HEK293T (cell line): ENCODE measurements around the gene NAA25.
A peak's percentile ranks its signal among the peaks of the same experiment; 100 is the strongest.

Experiments
- CTCF ChIA-PET: fragments of 350-600 bp; formaldehyde crosslinking; extraction: SDS; loops from one replicate; lab custom pipeline; 2021; ENCODE audit warnings: antibody characterized with exemption, inconsistent platforms; lab: Yijun Ruan, JAX
- POLR2A ChIA-PET: fragments of 350-600 bp; formaldehyde crosslinking; extraction: SDS; loops from one replicate; lab custom pipeline; 2020; ENCODE audit warnings: antibody characterized with exemption, inconsistent platforms; lab: Yijun Ruan, JAX
- DNase-seq: peaks from one replicate; pipeline ENCODE4 v3.0.0; 2012; ENCODE audit warnings: mixed read lengths; ENCODE audit errors: extremely low spot score
- ARNT ChIP-seq: fragments of 450-650 bp; IDR thresholded peaks from 2 replicates; pipeline ENCODE4 v1.6.1; 2017; ENCODE audit warnings: mild to moderate bottlenecking
- BHLHE40 ChIP-seq: fragments of 450-650 bp; IDR thresholded peaks from 2 replicates; pipeline ENCODE4 v1.6.1; 2016; ENCODE audit warnings: mild to moderate bottlenecking, moderate library complexity, borderline replicate concordance
- CTBP1 ChIP-seq: fragments of 450-650 bp; IDR thresholded peaks from 2 replicates; pipeline ENCODE4 v1.6.1; 2016; ENCODE audit warnings: borderline replicate concordance
- ELF4 ChIP-seq: fragments of 450-650 bp; IDR thresholded peaks from 2 replicates; pipeline ENCODE4 v1.6.1; 2017; ENCODE audit warnings: antibody characterized with exemption
- FOXA1 ChIP-seq: fragments of 450-650 bp; IDR thresholded peaks from 2 replicates; pipeline ENCODE4 v1.6.1; 2016; ENCODE audit warnings: mild to moderate bottlenecking
- FOXK2 ChIP-seq: fragments of 450-650 bp; IDR thresholded peaks from 2 replicates; pipeline ENCODE4 v1.6.1; 2016; ENCODE audit warnings: mild to moderate bottlenecking
- FOXM1 ChIP-seq: fragments of 450-650 bp; IDR thresholded peaks from 2 replicates; pipeline ENCODE4 v1.6.1; 2017; ENCODE audit warnings: mild to moderate bottlenecking, borderline replicate concordance
- HDGF ChIP-seq: fragments of 450-650 bp; IDR thresholded peaks from 2 replicates; pipeline ENCODE4 v1.6.1; 2017; ENCODE audit warnings: antibody characterized with exemption, borderline replicate concordance
- L3MBTL2 ChIP-seq: fragments of 450-650 bp; conservative IDR thresholded peaks from 2 replicates; pipeline ENCODE4 v1.6.1; 2016; ENCODE audit warnings: mild to moderate bottlenecking
- LEF1 ChIP-seq: fragments of 450-650 bp; IDR thresholded peaks from 2 replicates; pipeline ENCODE4 v1.6.1; 2017; ENCODE audit warnings: mild to moderate bottlenecking, borderline replicate concordance
- NFRKB ChIP-seq: fragments of 450-650 bp; IDR thresholded peaks from 2 replicates; pipeline ENCODE4 v1.6.1; 2016; ENCODE audit warnings: mild to moderate bottlenecking, moderate library complexity
- SP1 ChIP-seq: fragments of 450-650 bp; IDR thresholded peaks from 2 replicates; pipeline ENCODE4 v1.6.1; 2017
- SUZ12 ChIP-seq: fragments of 450-650 bp; IDR thresholded peaks from 2 replicates; pipeline ENCODE4 v1.6.1; 2016; ENCODE audit warnings: mild to moderate bottlenecking
- TARDBP ChIP-seq: fragments of 450-650 bp; IDR thresholded peaks from 2 replicates; pipeline ENCODE4 v1.6.1; 2016
- ZNF384 ChIP-seq: fragments of 450-650 bp; IDR thresholded peaks from 2 replicates; pipeline ENCODE4 v1.6.1; 2016
- TF ChIP-seq, protein P1 (sequence below): fragments of 450-650 bp; IDR thresholded peaks from 2 replicates; pipeline ENCODE4 v1.6.1; 2016

Gene NAA25

DNA sequence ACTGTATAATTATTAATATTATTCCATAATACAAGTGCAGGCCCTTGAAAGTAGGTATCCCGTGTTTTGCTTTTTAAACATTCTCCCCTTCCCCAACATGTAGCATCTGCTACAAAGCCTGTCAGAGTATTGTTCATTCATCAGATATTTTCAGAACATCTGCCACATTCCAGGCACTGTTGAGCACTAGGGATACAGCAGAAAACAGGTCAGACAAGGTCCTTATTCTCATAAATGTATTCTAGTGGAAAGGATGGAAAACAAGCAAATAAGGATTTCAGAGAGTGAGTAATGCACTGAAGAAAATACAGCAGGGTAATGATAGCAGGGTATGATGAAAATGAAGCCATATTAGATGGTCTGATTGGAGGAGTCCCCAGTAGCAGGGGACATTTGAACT is 91.5 kb downstream of the NAA25 start:
- ChIA-PET POLR2A (no interaction called here), CTCF (no interaction called here)
- DNase-seq, result no peak
- TF ChIP-seq L3MBTL2, result no peak
- TF ChIP-seq ZNF384, result no peak
- no peak for TF ChIP-seq SUZ12
- TF ChIP-seq ELF4, result no peak
- TF ChIP-seq FOXM1, result no peak
- TF ChIP-seq, protein P1, sequence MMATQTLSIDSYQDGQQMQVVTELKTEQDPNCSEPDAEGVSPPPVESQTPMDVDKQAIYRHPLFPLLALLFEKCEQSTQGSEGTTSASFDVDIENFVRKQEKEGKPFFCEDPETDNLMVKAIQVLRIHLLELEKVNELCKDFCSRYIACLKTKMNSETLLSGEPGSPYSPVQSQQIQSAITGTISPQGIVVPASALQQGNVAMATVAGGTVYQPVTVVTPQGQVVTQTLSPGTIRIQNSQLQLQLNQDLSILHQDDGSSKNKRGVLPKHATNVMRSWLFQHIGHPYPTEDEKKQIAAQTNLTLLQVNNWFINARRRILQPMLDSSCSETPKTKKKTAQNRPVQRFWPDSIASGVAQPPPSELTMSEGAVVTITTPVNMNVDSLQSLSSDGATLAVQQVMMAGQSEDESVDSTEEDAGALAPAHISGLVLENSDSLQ, result no peak
- TF ChIP-seq BHLHE40, result no peak
- TF ChIP-seq ARNT, result no peak

DNA sequence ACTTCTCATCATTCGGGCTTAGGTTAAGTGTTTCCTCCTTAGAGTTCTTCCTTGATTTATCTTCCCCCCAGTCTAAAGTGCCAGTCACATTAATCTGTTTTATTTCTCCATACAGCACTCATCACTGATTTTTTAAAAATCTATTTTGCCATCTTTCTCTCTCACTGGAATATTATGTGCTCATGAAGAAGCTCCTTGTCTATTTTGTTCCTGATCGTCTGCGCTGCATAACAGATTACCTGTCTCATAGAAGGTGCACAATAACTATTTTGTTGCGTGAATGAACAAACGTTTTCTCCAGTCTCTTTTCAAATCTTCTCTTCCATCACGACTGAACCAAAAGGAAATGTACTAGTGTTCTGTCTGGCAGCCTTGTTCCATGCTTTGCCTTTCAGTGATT is 92.6 kb downstream of the NAA25 start:
- no peak for DNase-seq
- CTCF ChIA-PET, result no interaction called here
- TF ChIP-seq ARNT (no peak), LEF1 (no peak), SUZ12 (no peak), L3MBTL2 (no peak), FOXA1 (no peak), HDGF (no peak), BHLHE40 (no peak), FOXK2 (no peak), ZNF384 (no peak), FOXM1 (no peak), ELF4 (no peak), SP1 (no peak), TARDBP (no peak), CTBP1 (no peak), NFRKB (no peak)
- TF ChIP-seq, protein P1, result no peak
- POLR2A ChIA-PET, result no interaction called here

DNA sequence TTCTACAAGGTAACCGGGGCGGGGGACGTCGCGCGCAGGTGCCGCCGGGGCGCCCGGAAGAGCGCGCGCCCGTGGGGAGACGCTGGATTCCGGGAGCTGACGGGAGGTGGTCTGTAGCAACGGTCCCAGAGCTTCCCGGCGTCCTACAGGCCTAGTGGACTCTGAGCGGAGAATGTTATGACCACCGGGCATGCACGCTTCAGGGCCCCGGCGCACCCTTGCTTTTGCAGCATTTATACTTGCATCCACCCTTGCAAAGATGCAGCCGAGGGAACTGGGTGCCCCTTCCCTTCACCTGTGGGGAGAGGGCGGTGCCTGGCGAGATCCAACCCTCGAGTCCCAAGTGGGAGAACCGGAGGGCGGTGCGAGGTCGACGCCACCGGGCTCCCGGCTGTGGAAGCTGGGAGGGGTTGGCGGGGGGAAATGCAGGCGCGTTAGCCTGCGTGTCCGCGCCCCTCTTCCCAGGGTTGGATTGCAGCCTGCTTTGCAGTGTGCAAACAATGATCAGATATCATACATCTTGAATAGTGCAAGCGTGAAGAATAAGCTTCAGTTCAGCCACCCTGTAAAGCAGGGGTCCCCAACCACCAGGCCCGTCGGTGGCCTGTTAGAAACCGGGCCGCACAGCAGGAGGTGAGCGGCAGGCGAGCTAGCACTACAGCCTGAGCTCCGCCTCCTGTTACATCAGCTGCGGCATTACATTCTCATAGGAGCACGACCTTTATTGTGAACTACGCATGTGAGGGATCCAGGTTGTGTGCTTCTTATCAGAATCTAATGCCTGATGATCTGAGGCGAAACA is 94.8 kb downstream of the NAA25 start:
- DNase-seq, result peak; percentile 40
- no peak for TF ChIP-seq NFRKB
- TF ChIP-seq ARNT, result no peak
- no peak for TF ChIP-seq ZNF384
- no peak for TF ChIP-seq CTBP1
- no peak for TF ChIP-seq SUZ12
- TF ChIP-seq L3MBTL2, result peak; percentile 48; the same call in 1 of the 2 replicates
- POLR2A ChIA-PET, result interaction anchor here (0.6 to 3.2 kb wide), 17 partner anchors 8 to 1165 kb away, joined by 3 to 26 read pairs (median 4); partner anchors contain the start of genes NAA25 and TRAFD1
- CTCF ChIA-PET, result interaction anchor here (1.1 kb wide), 1 partner anchor 39 kb away, joined by 3 read pairs; no protein-coding TSS in a partner anchor

DNA sequence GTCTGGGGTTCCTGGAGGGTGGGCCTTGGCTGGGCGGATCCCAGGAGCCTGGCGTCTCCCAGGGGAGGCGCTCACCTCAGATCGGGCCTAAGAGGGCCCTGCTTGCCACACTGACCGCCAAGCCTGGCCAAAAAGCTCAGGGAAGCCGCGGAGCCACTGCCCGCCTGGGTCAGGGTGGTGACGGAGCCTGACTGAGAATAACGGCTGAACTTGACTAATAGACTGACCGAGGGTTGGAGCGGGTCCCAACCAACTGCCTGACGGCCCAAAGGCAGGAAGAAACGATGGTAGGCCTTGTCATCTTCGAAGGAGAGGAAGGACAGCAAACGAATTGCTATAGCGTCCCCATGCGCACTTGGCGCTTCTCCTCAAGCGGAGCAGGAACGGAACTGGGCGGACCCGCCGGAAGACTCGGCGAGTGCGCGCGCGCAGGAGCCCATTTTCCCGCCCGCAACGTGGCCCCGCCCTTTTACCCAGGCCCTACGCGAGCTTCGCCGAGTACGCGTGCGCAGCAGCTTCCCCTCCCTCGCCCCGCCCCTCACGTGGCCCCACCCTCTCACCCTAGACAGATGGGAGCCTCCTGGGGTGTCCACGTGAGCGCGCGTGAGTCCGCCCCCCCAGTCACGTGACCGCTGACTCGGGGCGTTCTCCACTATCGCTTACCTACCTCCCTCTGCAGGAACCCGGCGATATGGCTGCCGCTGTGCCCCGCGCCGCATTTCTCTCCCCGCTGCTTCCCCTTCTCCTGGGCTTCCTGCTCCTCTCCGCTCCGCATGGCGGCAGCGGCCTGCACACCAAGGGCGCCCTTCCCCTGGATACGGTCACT is 95.6 kb downstream of the NAA25 start, which contains the start of the genes ERP29 and TMEM116:
Gene ERP29, plus strand, starts transcription at position 652 of the 826 bp plus-strand sequence. Its CDS starts 40 bp downstream, at position 692.
Gene TMEM116, minus strand, starts transcription at position 391 of the 826 bp plus-strand sequence. CDS start 7,895 bp downstream, outside the sequence.
- DNase-seq, result peak; percentile 99
- POLR2A ChIA-PET, result interaction anchor here (0.6 to 3.2 kb wide), 13 partner anchors 9 to 1165 kb away, joined by 3 to 26 read pairs (median 4); partner anchors contain the start of genes NAA25 and TRAFD1
- CTCF ChIA-PET, result interaction anchor here (1.1 kb wide), 1 partner anchor 38 kb away, joined by 3 read pairs; no protein-coding TSS in a partner anchor
- TF ChIP-seq CTBP1 (no peak), L3MBTL2 (peak; percentile 99)

DNA sequence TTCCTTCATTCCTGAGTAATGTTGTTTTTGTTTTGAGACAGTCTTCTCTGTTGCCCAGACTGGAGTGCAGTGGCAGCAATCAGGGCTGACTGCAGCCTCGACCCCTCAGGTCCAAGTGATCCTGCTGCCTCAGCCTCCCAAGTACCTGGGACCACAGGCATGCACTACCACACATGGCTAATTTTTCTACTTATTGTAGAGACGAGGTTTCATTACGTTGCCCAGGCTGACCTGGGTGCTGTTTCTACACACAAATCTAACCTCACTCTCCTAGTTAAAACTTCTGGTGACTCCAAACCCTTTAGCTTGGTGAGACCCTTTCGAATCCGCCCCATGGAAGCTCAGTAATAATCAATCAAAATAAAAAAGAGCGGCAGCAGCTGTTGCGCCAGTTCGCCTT is 96.9 kb downstream of the NAA25 start:
- ChIA-PET CTCF (no interaction called here), POLR2A (interaction anchor here (0.6 to 3.2 kb wide), 4 partner anchors 8 to 114 kb away, joined by 3 to 26 read pairs (median 4); partner anchors contain the start of gene TRAFD1)
- no peak for TF ChIP-seq SP1
- TF ChIP-seq FOXM1, result no peak
- TF ChIP-seq ELF4, result no peak
- TF ChIP-seq SUZ12, result no peak
- no peak for TF ChIP-seq HDGF
- TF ChIP-seq NFRKB, result no peak
- no peak for TF ChIP-seq TARDBP
- no peak for TF ChIP-seq ARNT
- TF ChIP-seq, protein P1, result no peak
- no peak for TF ChIP-seq FOXK2
- no peak for TF ChIP-seq CTBP1
- TF ChIP-seq L3MBTL2, result no peak
- TF ChIP-seq LEF1, result no peak
- TF ChIP-seq ZNF384, result no peak
- DNase-seq, result no peak
